Epithelial cell of esophagus (primary cell): ENCODE data around the gene CGB7.

Experiments used
- DNase-seq: peaks from one replicate; pipeline ENCODE4 v3.0.0; 2010; ENCODE audit warnings: low read depth
- H3K4me3 ChIP-seq: 2 replicates; pipeline ENCODE4 v1.5.1; 2011; ENCODE audit warnings: mild to moderate bottlenecking, low read length, control low read depth
- TF ChIP-seq, protein P1 (sequence below): IDR thresholded peaks from 2 replicates; pipeline ENCODE4 v1.5.1; 2011; ENCODE audit warnings: low read depth, mild to moderate bottlenecking, low read length, control low read depth, inconsistent platforms; ENCODE audit not compliant: insufficient read depth; ENCODE audit errors: missing control alignments

The CGB7 gene

DNA sequence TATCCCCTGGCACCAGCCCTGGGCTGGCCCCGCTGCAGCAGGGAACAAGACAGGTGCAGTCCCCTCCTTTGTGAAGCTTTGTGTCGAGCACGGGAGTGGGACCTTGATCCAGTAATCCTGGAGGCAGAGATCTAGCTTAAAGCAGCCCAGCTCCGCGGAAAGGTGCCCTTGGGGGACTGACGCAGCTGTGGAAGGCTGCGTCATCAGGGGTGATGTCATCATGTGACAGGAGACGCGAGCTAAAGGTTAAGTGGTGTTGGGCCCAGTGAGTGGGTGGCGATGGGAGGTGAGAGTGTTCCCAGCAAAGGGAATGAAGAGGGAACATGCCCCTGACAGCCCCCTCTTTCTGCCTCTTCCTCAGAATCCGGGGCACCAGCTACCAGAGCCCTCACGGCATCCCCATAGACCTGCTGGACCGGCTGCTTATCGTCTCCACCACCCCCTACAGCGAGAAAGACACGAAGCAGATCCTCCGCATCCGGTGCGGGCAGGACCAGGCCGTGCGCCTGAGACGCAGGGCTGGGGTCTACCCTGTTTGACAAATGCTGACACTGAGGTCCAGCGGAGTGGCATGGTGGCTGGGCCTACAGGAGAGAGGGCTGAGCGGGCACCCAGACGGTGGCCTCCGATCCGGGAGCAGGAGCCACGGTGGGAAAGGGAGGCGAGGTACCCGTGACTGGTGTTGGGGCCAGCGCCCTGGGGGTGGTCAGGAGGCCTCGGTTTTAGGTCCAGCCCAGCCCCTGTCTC is 43.3 kb downstream of the CGB7 start:
- TF ChIP-seq, protein P1, sequence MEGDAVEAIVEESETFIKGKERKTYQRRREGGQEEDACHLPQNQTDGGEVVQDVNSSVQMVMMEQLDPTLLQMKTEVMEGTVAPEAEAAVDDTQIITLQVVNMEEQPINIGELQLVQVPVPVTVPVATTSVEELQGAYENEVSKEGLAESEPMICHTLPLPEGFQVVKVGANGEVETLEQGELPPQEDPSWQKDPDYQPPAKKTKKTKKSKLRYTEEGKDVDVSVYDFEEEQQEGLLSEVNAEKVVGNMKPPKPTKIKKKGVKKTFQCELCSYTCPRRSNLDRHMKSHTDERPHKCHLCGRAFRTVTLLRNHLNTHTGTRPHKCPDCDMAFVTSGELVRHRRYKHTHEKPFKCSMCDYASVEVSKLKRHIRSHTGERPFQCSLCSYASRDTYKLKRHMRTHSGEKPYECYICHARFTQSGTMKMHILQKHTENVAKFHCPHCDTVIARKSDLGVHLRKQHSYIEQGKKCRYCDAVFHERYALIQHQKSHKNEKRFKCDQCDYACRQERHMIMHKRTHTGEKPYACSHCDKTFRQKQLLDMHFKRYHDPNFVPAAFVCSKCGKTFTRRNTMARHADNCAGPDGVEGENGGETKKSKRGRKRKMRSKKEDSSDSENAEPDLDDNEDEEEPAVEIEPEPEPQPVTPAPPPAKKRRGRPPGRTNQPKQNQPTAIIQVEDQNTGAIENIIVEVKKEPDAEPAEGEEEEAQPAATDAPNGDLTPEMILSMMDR: no peak
- H3K4me3 ChIP-seq: no peak overlapping the region
- DNase-seq: peak; percentile 66

DNA sequence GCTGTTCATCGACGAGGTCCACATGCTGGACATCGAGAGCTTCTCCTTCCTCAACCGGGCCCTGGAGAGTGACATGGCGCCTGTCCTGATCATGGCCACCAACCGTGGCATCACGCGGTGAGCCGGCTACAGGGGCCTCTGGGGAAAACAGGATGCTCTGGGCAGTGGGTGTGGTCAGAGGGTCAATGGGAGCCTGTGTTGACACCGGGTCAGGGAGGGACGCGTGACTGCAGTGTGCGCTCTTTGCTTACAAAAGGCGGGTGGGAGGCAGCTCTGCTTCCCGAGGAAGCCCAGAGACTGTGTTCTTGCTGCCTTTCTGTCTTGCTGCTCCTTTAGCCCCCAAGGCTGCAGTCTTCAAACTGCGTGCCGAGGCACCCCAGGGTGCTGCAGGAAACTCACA is 46.4 kb downstream of the CGB7 start:
- H3K4me3 ChIP-seq: no peak overlapping the region
- TF ChIP-seq, protein P1: no peak
- DNase-seq: no peak

DNA sequence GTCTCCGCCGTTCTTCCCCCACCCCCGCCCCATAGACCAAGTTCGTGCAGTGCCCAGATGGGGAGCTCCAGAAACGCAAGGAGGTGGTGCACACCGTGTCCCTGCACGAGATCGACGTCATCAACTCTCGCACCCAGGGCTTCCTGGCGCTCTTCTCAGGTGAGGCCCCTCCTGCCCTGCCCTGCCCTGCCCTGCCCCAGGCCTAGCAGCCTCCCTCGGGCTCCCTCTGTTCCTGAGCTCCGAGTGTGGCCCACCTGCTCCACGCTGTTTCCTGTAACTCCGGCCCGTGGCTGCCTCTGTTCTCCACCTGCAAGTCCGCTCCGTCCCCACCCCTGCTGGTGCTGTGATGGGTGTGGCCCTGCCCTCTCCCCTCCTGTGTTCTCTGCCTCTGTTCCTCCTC is 47.1 kb downstream of the CGB7 start:
- TF ChIP-seq, protein P1: no peak
- H3K4me3 ChIP-seq: no peak overlapping the region
- DNase-seq: no peak

DNA sequence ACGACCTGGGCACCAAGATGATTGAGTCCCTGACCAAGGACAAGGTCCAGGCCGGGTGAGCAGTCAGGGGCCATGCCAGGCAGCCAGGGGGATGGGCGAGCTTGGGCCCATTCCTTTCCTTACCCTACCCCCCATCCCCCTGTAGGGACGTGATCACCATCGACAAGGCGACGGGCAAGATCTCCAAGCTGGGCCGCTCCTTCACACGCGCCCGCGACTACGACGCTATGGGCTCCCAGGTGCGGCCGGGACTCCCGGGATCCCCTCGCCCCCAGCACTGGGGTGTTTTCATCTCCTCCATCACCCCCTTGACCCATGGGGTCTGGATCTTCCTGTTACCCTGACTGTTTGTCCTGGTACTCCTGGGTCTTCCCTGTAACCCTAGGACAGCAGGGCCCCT is 47.7 kb downstream of the CGB7 start:
- TF ChIP-seq, protein P1: no peak
- no peak for DNase-seq
- no peak overlapping the region for H3K4me3 ChIP-seq

DNA sequence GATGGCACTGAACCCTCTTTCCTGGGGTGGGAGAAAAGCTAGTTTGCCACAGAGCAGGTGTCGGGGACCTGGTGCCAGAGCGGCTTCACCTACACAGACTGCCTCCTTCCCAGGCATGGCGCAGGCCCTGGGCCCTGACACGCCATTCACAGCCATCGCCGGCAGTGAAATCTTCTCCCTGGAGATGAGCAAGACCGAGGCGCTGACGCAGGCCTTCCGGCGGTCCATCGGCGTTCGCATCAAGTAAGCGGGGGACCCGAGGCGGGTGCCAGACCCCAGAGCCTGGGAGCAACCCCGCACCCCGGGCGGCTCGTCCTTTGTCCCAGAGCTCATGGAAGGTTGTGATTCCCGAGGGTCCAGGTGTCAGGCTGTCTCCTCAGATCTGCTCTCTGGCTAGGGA is 50.6 kb downstream of the CGB7 start:
- H3K4me3 ChIP-seq: no peak overlapping the region
- TF ChIP-seq, protein P1: no peak
- DNase-seq: no peak

DNA sequence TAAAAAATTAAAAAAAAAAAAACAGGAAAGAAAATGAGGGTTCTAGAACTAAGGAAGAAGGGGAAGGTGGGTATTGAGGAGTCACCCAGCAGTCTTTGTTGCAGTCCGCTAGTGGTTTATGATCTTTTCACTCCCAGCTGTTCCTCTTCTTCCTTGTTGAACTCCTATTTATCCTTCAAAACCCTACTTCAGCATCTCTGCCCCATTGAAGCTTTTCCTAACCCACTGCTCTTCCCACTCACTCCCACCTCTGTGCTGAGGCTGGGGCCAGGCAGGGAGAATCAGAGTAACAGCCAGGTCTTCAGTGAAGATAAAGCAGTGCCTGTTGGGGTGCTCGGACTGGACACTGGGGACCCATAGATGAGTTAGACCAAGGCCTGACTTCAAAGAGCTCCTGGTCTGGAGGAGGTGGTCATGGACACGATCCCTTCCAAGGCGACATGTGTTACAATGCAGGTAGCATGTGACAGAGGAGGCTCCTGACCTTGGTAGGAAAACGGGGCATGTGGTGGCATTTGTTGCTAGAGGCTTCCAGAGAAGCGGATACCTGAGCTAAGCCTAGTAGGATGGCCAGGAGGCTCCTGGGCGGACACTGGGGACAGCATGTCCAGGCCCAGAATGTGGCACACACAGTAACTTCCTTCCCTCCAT is 52.5 kb downstream of the CGB7 start:
- no peak for DNase-seq
- no peak overlapping the region for H3K4me3 ChIP-seq
- TF ChIP-seq, protein P1: no peak
